ENCODE data around the gene HEXB. TPM values are rescaled to one million over a fixed set of nuclear protein-coding genes. Genes with fewer than 3 reads are reported as not detected.

Gene HEXB
- total and polyA plus RNA-seq, 2 of the 8 experiments (the other 6 are each of a cell fraction or from before 2014, with no cell fraction given): 39.7 to 69.2 TPM

- no peak overlapping the region for H2BK120ac ChIP-seq (replicated peaks; ENCODE audit: low read depth, low read length)
- no peaks in the 10 kb centered on the region; the same call in 1 of the 2 replicates for H3K23me2 ChIP-seq (ENCODE audit: low read depth, low read length)
- ChIA-PET POLR2A (ENCODE audit: partially characterized antibody) (no interaction called here), CTCF (ENCODE audit: partially characterized antibody) (interaction anchor here (2.1 kb wide), 1 partner anchor 36 kb away, joined by 6 read pairs; no protein-coding TSS in a partner anchor)
- H3K79me2 ChIP-seq (ENCODE audit: control insufficient read depth in 1 of 2, insufficient read depth in 2 of 2, low read length in 2 of 2): no peaks in the 10 kb centered on the region
- FAIRE-seq: no peak
- no peak overlapping the region for H4K5ac ChIP-seq (ENCODE audit: insufficient read length, low read depth, low read length)
- no peak overlapping the region for H2BK5ac ChIP-seq (ENCODE audit: low read depth, low read length)
- no peak overlapping the region for H2BK12ac ChIP-seq (ENCODE audit: low read depth, low read length)
- no peak overlapping the region for H3K27ac ChIP-seq (ENCODE audit: low read depth, low read length)
- no peak overlapping the region for H3K23ac ChIP-seq (ENCODE audit: insufficient read length)
- H4K91ac ChIP-seq (replicated peaks; ENCODE audit: insufficient read length, low read length): no peak overlapping the region
- H3K27me3 ChIP-seq (replicated peaks in 1 of 4; ENCODE audit: control insufficient read depth in 3 of 4, extremely low read depth in 1 of 4, insufficient read depth in 3 of 4, low read length in 3 of 4): no peaks in the 10 kb centered on the region
- no peak overlapping the region for H3K4me2 ChIP-seq (ENCODE audit: insufficient read depth in 1 of 2, low read depth in 2 of 2, low read length in 2 of 2)
- H3K14ac ChIP-seq (ENCODE audit: insufficient read length): no peak overlapping the region
- no peak overlapping the region for H3K4ac ChIP-seq (replicated peaks; ENCODE audit: insufficient read length, low read depth, low read length)
- no peaks in the 10 kb centered on the region for H3K9me3 ChIP-seq (ENCODE audit: insufficient read depth in 2 of 2, low read depth in 1 of 2, low read length in 1 of 2)
- no peak overlapping the region for H3K18ac ChIP-seq (ENCODE audit: extremely low read depth, low read length)
- no peak overlapping the region for H3K4me3 ChIP-seq (ENCODE audit: extremely low read depth in 1 of 4, insufficient read depth in 2 of 4, low read depth in 3 of 4, low read length in 4 of 4)
- TF ChIP-seq BACH1 (IDR thresholded peaks at IDR 0.05; ENCODE audit: low read length) (no peak), KDM1A (IDR thresholded peaks at IDR 0.05; ENCODE audit: borderline replicate concordance, low read length) (no peak), EZH2 (IDR thresholded peaks at IDR 0.05; ENCODE audit: low read depth, low read length, severe bottlenecking) (no peak), CTCF (IDR thresholded peaks at IDR 0.05; ENCODE audit: control extremely low read depth in 1 of 3, insufficient read depth in 1 of 3, low read depth in 1 of 3, low read length in 3 of 3) (no peak), TCF12 (IDR thresholded peaks at IDR 0.05; ENCODE audit: low read depth, low read length) (no peak), POLR2AphosphoS5 (IDR thresholded peaks at IDR 0.05; ENCODE audit: low read depth, low read length) (no peak), GTF2F1 (IDR thresholded peaks at IDR 0.05; ENCODE audit: borderline replicate concordance, low read depth, low read length) (no peak), E2F6 (IDR thresholded peaks at IDR 0.05) (no peak), HDAC2 (IDR thresholded peaks at IDR 0.05; ENCODE audit: borderline replicate concordance in 1 of 2, low read depth in 2 of 2, low read length in 2 of 2) (no peak), ASH2L (IDR thresholded peaks at IDR 0.05; ENCODE audit: low read length) (no peak)
- H2BK20ac ChIP-seq (ENCODE audit: low read length): no peak overlapping the region
- H3K79me1 ChIP-seq (ENCODE audit: low read depth, low read length): no peaks in the 10 kb centered on the region
- no peaks in the 10 kb centered on the region for H3K4me1 ChIP-seq (replicated peaks in 1 of 4; ENCODE audit: control insufficient read depth in 3 of 4, insufficient read depth in 4 of 4, low read length in 3 of 4)
- no peak overlapping the region for H4K8ac ChIP-seq (ENCODE audit: extremely low read depth, insufficient read depth, low read length)
- H2AK5ac ChIP-seq (ENCODE audit: low read depth, low read length): no peak overlapping the region
- H4K20me1 ChIP-seq (replicated peaks in 1 of 2; ENCODE audit: control insufficient read depth in 1 of 2, insufficient read depth in 2 of 2, low read length in 2 of 2): no peaks in the 10 kb centered on the region
- H2BK15ac ChIP-seq (ENCODE audit: low read length): no peak overlapping the region
- 81% methylated on average over 4 of the region's 4 CpGs; no CpG with 5 or more reads in 1 of the 2 experiments for WGBS, 2 experiments (ENCODE audit: extremely low coverage in 1 of 2, insufficient coverage in 1 of 2, insufficient read length in 1 of 2, insufficient replicate concordance in 2 of 2, low coverage in 1 of 2, low lambda C conversion rate in 2 of 2, missing lambda C conversion rate in 1 of 2)
- no peak overlapping the region for H3K9ac ChIP-seq (replicated peaks in 1 of 4; ENCODE audit: extremely low read depth in 1 of 4, low read depth in 3 of 4, low read length in 3 of 4)
- H3K56ac ChIP-seq (replicated peaks; ENCODE audit: insufficient read length, low read depth, low read length): no peak overlapping the region
- no peaks in the 10 kb centered on the region for H3K36me3 ChIP-seq (ENCODE audit: control insufficient read depth in 2 of 4, insufficient read depth in 4 of 4, low read length in 3 of 4)
- peak overlapping the region; percentile 92 for H2AFZ ChIP-seq (ENCODE audit: low read length)
- no peak for DNase-seq (ENCODE audit: low read depth in 1 of 2, low spot score in 2 of 2)
Observed at GRCh38 chr5:74679966-74680365, 5.1 kb upstream of the HEXB start.
